ENCODE data around the gene TAGLN2.
A peak's percentile ranks its signal among the peaks of the same experiment; 100 is the strongest.
"Not testable (repeated sequence)": the region's sequence is repeated elsewhere in the genome, so short reads cannot be mapped to it uniquely, and the experiment has no call there.

TAGLN2 gene

GRCh38 chr1:159921251-159921650 is 4.1 kb downstream of the TAGLN2 start:
- no peak for DNase-seq

- DNase-seq, result no peak
These were observed 4.7 kb downstream of the TAGLN2 start for GRCh38 chr1:159920651-159921050.

- no peak for DNase-seq
These were observed 5.1 kb downstream of the TAGLN2 start for GRCh38 chr1:159920202-159920601.

DNA sequence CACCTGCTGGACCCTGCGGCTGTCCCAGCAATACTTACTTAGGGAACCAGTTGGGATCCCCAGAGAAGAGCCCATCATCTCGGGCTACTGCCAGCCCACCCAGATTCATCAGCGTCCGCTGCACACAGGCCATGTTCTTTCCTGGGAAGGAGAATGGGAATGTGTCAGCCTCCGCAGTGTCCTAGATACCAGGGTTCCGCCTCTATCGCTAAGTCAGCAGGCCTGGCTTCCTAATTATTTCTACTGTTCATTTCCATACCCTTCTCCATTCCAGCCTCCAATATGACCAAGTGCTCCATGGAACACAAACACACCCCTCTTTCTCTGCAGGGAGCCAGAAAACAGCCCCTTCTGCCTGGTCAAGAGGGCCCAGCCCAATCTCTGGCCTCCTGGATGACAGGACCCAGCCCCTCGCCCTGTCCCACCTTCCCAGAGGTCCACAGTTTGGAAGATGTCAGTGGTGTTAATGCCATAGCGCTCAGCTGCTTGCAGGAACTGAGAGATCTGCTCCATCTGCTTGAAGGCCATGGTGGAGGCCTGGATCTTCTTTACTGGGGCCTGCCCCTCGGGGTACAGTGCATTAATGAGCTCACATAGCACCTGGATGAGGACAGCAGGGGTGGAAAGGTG is 6.0 kb downstream of the TAGLN2 start:
- no peak for DNase-seq

GRCh38 chr1:159918352-159919200 is 6.7 kb downstream of the TAGLN2 start:
- peak; percentile 24 for DNase-seq

- DNase-seq, result no peak
These were observed 7.6 kb downstream of the TAGLN2 start for GRCh38 chr1:159917533-159918351.

- peak; percentile 82 for DNase-seq
These were observed 8.9 kb downstream of the TAGLN2 start for GRCh38 chr1:159916242-159917051.

DNA sequence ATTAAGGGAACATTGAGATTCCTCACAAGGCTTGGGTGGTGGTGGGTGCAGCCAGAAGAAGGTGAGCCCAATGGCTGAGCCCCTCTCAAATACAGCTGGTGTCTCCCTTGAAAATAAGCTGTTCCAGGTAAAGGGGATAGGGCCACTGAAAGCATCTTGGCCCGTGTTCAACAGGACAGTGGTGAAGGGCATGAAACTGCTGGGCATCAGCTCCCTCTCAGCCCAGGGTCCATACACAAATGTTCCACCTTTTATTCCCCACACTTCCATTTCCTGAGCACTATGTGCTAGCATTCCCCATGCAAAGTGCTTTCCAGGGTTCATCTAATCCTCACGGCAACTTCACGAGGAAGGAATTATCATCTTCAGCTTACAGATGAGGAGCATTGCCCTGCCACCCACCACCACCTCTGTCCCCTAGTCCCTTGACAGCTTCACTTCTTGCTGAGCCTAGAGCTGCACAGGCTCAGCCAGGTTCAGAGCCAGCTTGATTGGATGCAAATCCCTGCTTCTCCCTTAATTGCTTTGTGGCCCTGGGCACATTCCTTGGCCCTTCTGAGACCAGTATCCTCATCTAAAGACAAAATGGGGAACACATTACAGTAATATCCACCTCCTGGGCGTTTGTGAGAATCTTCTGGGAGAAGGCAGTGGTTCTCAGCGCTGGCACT is 9.6 kb downstream of the TAGLN2 start:
- DNase-seq, result no peak

DNA sequence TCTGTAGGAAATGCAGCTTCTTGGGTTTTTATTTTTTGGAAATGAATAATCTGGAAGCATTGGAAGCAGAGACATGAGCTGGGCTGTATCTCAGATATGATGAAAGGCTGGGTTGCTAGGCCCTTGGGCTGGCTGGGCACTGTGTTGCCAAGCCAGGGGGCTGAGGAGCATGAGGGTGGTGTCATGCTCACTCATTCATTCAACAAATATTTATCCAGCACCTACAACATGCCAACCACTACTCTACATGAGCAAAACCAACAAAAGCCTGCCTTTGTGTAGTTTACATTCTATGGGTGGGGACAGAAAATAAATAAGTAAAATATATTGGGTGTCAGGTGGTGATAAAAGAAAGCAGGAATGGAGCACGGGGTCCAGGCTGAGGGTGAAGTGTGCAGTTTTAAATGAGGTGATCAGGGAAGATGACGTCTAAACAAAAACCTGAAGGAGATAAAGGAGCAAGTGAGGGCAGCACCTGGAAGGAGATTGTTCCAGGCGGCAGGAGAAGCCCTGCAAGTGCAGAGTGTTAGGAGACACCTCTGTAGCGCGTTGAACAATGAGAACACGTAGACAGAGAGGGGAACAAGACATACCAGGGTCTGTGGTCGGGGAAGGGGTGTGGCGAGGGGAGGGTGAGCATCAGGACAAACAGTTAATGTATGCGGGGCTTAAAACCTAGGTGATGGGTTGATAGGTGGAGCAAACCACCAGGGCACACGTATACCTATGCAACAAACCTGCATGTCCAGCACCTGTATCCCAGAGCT is 10.9 kb downstream of the TAGLN2 start:
- no peak for DNase-seq

DNA sequence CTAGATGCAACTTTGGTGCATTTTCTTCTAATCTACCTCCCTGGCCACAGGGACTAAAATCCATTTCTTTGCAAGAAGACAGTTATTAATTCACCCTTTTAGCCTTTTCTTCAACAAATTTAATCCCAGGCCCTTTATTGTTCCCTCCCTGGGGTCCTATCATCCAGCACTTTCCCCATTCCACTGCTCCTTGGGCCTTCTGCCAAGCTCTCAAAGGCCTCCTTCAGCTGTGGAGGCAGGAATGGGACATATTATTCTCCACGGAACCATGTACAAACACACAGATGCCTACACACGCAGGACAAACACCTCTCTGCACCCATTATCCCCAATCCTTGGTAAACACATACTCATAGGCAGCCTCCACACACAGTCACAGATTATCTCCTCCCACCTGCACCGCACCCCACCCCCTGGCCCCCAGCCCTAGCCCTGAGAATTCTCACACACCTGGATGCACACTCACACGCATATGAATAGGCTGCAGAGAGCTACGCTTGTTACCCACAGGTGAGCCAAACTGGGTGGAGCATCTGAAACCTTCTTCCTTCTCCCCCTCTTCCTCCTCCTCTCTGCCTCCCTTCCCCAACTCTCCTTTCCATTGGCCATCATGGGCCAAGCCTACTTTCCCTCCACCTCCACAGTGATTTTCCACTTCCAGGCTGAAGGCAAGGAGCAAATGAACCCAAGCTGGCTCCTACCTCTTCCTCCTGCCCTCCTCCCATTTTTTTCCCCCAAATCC is 11.7 kb downstream of the TAGLN2 start:
- no peak for DNase-seq

DNA sequence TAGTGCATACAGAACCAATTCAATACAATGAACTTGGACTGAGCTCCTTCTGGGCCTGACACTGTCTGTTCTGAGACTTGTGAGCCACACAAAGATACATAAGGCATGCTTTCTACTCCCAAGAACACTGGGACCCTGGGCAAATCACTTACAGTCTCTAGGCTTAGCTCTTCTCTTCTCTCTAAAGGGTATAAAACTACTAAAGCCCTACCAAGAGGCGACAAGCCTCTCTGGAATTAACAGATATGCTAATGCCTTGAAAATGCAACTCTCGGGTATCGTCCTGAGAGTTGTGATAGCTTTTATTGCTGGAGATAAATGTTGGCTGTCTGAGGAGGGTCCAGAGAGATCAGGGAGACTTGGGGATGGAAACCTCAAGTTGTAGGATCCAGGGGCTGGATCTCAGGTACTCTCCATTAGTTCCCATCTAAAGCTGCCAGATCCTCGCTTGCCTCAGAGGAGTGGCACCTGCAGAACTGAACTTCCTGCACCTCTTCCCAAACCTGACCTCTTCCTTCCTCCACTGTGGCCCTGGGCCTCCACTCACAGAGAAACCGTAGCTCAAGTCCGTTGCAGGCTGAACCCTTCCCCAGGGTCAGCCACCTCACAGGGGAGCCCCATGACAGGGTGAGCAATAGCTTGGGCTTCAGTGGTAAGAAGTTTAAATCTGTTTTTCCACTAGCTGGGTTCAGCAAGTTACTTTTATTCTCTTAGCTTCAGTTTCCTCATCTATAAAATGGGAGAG is 13.8 kb downstream of the TAGLN2 start:
- DNase-seq, result no peak

- no peak for DNase-seq
These were observed 17.0 kb downstream of the TAGLN2 start for GRCh38 chr1:159908031-159908940.

GRCh38 chr1:159906960-159907359 is 18.3 kb downstream of the TAGLN2 start:
- DNase-seq, result no peak

DNA sequence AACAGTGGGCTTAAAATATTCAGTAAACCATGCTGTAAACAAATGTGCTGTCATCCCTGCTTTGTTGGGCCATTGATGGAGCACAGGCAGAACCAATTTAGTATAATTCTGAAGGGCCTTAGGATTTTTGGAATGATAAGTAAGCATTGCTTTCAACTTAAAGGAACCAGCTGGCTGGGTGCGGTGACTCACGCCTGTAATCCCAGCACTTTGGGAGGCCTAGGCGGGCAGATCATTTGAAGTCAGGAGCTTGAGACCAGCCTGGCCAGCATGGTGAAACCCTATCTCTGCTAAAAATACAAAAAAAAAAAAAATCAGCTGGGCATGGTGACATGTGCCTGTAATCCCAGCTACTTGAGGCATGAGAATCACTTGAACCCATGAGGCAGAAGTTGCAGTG is 21.3 kb downstream of the TAGLN2 start:
- DNase-seq, result not testable (repeated sequence)

DNA sequence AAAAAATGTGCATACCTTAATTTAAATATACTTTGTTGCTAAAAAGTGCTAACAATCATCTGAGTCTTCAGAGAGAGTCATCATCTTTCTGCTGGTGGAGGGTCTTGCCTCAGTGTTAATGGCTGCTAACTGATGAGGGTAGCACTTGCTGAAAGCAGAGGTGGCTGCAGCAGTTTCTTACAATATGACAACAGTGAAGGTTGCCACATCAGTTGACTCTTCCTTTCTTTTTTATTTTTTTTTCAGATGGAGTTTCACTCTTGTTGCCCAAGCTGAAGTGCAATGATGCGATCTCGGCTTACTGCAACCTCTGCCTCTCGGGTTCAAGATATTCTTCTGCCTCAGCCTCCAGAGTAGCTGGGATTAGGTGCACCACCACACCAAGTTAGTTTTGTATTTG is 22.8 kb downstream of the TAGLN2 start:
- no peak for DNase-seq

DNA sequence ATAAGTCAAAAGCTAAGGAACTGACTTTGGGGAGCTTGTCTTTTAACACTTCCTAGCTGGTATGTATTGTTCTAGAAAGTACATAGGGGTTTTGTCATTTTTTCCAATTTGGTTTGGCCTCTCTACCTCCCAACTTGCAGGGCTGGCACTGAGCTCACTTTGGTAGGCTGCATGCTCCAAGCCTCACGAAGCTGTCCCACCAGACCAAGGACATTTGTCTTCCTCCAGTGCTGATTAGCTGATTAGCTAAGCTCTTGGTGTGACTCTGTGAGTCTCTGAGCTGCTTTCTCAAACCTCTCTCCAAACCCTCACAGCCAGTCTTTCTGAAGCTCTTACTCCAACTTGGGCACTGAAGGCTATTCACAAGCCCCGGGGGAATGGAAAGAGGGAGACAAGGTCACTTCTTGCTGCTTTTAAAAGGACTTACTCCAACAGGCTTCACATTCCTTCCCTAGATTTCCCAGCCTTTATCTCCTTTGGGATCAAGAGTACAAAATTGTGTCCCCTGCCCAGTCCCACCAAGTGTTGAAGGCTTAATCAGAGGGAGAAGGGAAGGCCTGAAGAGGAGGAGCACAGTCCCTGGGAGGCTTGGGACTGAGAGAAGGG is 24.4 kb downstream of the TAGLN2 start:
- DNase-seq, result no peak

DNA sequence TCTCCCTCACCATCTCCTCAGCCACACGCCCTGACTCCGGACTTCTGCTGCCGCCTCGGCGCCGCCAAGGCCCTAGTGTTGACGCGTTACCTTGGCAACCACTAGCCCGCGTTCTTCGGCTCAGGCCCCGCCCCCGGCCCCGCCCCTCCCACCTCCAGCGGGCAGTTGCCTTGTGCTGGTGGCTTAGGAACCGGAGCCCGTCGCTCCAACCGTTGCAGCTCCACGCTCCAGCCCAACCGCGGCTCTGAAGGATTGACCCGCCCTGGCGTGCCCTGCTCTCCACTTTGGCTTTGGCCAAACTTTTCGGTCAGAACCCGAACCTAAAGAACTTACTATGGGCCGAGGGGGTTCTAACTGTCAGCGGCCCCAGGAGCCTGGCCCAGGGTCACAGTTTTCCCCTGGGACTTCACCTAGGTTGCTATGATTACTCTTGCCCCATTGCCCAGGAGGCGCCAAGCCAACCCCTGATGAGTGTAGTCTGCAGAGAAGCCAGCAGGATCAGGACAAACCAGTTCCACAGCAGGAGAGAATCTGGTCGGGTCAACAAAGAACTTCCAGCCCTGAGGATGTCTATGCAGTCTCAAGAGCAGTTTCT is 25.1 kb downstream of the TAGLN2 start, which contains the start of gene CFAP45:
Gene CFAP45, minus strand, starts transcription at position 80 of the 595 bp plus-strand sequence. Its CDS starts 67 bp downstream, at position 13.
- DNase-seq, result peak; percentile 62

All from fibroblast of skin of abdomen (primary cell).